DND-41 (cell line): ENCODE measurements around the gene ARHGAP15.

Experiments
- CTCF ChIP-seq: IDR thresholded peaks from 2 replicates; pipeline ENCODE4 v1.5.1; 2012; ENCODE audit warnings: borderline replicate concordance, low read length, moderate library complexity, mild to moderate bottlenecking; ENCODE audit not compliant: poor library complexity, severe bottlenecking; ENCODE audit errors: extremely low read depth
- EZH2 ChIP-seq: IDR thresholded peaks from 3 replicates; pipeline ENCODE4 v1.6.1; 2012; ENCODE audit warnings: borderline replicate concordance, low read depth, mild to moderate bottlenecking, moderate library complexity, low read length, inconsistent platforms; ENCODE audit not compliant: severe bottlenecking

GRCh38 chr2:143581134-143581533, 451.9 kb downstream of the ARHGAP15 start:
- TF ChIP-seq CTCF (no peak), EZH2 (no peak)
